ENCODE data around the gene FHL5. TPM values are rescaled to one million over a fixed set of nuclear protein-coding genes. Genes with fewer than 3 reads are reported as not detected.
"Not testable (repeated sequence)": the region's sequence is repeated elsewhere in the genome, so short reads cannot be mapped to it uniquely, and the experiment has no call there.

FHL5 gene
- polyA plus RNA-seq (ENCODE audit: insufficient read depth in 1 of 5, insufficient read length in 5 of 5, low replicate concordance in 1 of 5) = 1 to 10 TPM; 2.2 to 4.7 (median 4.1) TPM
- long read RNA-seq, donor 1 = 0 reads
- long read RNA-seq, donor 2 = 0 reads
- long read RNA-seq, donor 3 = 0 reads
- long read RNA-seq, donor 4 = 0 reads
- long read RNA-seq, donor 5 = 0 reads
- long read RNA-seq, donor 6 = 0 reads
- long read RNA-seq, donor 7 = 0 reads
- long read RNA-seq, donor 8 = 0 reads

- no peak for DNase-seq
These were observed at the start of gene FHL5 for GRCh38 chr6:96562886-96563285. Gene FHL5 (plus strand): TSS chr6:96563128. CDS start chr6:96603614, 40,486 bp downstream.

GRCh38 chr6:96520171-96521115, 42.5 kb upstream of the FHL5 start:
- DNase-seq = no peak

- no peak for DNase-seq
These were observed 41.7 kb upstream of the FHL5 start for GRCh38 chr6:96521306-96521643.

GRCh38 chr6:96521644-96522464, 41.1 kb upstream of the FHL5 start, which contains the start of gene UFL1:
Gene UFL1 (plus strand): TSS chr6:96521806. CDS start chr6:96521874, 68 bp downstream.
- peak; percentile 93 for DNase-seq

GRCh38 chr6:96522465-96523009, 40.4 kb upstream of the FHL5 start:
- no peak for DNase-seq

GRCh38 chr6:96528193-96528592, 34.7 kb upstream of the FHL5 start:
- no peak for DNase-seq

- DNase-seq = no peak
These were observed 30.5 kb upstream of the FHL5 start for GRCh38 chr6:96532399-96532798.

- DNase-seq = no peak
These were observed 25.2 kb upstream of the FHL5 start for GRCh38 chr6:96537726-96538125.

- DNase-seq = no peak
These were observed 20.2 kb upstream of the FHL5 start for GRCh38 chr6:96542702-96543101.

GRCh38 chr6:96545882-96546281, 17.0 kb upstream of the FHL5 start:
- no peak for DNase-seq

GRCh38 chr6:96547654-96548053, 15.3 kb upstream of the FHL5 start:
- DNase-seq = no peak

- DNase-seq = no peak
These were observed 8.4 kb upstream of the FHL5 start for GRCh38 chr6:96554558-96554957.

GRCh38 chr6:96559740-96560139, 3.2 kb upstream of the FHL5 start:
- DNase-seq = not testable (repeated sequence)

GRCh38 chr6:96563853-96564252, 925 bp downstream of the FHL5 start:
- no peak for DNase-seq

GRCh38 chr6:96570053-96570452, 7.1 kb downstream of the FHL5 start:
- no peak for DNase-seq

- no peak for DNase-seq
These were observed 8.6 kb downstream of the FHL5 start for GRCh38 chr6:96571551-96571950.

GRCh38 chr6:96575359-96575758, 12.4 kb downstream of the FHL5 start:
- DNase-seq = no peak

- DNase-seq = no peak
These were observed 13.3 kb downstream of the FHL5 start for GRCh38 chr6:96576221-96576620.

- DNase-seq = no peak
These were observed 19.1 kb downstream of the FHL5 start for GRCh38 chr6:96582021-96582420.

- DNase-seq = no peak
These were observed 19.5 kb downstream of the FHL5 start for GRCh38 chr6:96582436-96582835.

GRCh38 chr6:96604420-96604819, 41.5 kb downstream of the FHL5 start:
- no peak for DNase-seq

- DNase-seq = no peak
These were observed 45.1 kb downstream of the FHL5 start for GRCh38 chr6:96608074-96608473.
